ENCODE measurements around the gene RPL39.

Gene RPL39

DNA sequence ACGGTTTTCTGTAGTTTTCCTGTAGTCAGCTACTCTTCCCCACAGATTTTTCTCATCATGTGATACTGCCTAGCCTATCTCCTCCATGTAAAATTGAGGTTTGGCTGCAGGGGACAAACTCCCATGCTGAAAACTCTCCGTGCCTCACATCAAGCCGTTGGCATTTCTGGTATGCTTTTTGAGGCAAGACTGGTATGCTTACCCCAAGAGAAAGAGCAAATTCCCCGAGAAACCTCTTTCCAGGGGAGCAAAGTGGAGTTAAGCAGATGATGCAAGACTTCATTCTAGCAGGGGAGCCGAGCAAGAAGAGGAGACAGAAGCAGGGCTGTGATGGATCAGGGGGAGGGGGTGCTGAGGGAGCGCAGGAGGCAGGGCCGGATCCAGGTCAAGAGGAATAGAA, 28.2 kb downstream of the RPL39 start:
- Histone ChIP-seq H3K4me3 (ENCODE audit: low read length) (no peak overlapping the region), H3K36me3 (ENCODE audit: control insufficient read depth, insufficient read depth, low read length) (no peaks in the 10 kb centered on the region), H3K27me3 (ENCODE audit: control insufficient read depth, insufficient read depth, low read length) (no peaks in the 10 kb centered on the region; the same call in 1 of the 2 replicates), H3K9me3 (ENCODE audit: control insufficient read depth, insufficient read depth, low read length) (no peaks in the 10 kb centered on the region), H3K4me1 (ENCODE audit: control insufficient read depth, insufficient read depth, low read length) (peaks cover 2% of the 10 kb centered on the region; the same call in 1 of the 2 replicates), H3K27ac (ENCODE audit: low read length) (no peak overlapping the region)
- no CpG with 5 or more reads among the region's 7 CpGs for WGBS (ENCODE audit: insufficient coverage, insufficient read length)
- DNase-seq (ENCODE audit: low read depth, low spot score), result no peak

DNA sequence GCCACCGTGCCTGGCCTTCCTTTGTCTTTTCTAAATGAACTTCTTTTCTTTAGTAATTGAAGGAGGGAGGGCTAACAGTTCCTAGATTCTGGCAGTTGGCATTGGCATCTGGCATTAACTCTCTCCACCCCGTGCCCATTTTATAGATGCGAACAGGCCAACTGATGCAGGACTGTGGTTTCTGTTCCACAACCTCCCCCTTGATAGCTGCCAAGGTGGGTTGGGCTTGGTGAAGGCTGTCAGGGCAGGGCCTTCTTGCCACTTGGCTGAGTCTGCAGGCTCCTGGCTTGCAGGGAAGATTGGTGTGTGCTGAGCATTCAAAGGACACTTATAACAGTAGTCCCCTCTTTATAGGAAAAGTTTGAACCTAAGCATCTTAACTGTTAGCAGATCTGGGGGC, 28.7 kb downstream of the RPL39 start:
- no peaks in the 10 kb centered on the region for H3K9me3 ChIP-seq (ENCODE audit: control insufficient read depth, insufficient read depth, low read length)
- no peak overlapping the region for H3K4me3 ChIP-seq (ENCODE audit: low read length)
- H3K36me3 ChIP-seq (ENCODE audit: control insufficient read depth, insufficient read depth, low read length), result no peaks in the 10 kb centered on the region
- DNase-seq (ENCODE audit: low read depth, low spot score), result no peak
- peaks cover 2% of the 10 kb centered on the region; the same call in 1 of the 2 replicates for H3K4me1 ChIP-seq (ENCODE audit: control insufficient read depth, insufficient read depth, low read length)
- H3K27me3 ChIP-seq (ENCODE audit: control insufficient read depth, insufficient read depth, low read length), result no peaks in the 10 kb centered on the region; the same call in 1 of the 2 replicates
- whole genome bisulfite sequencing (ENCODE audit: insufficient coverage, insufficient read length), result no CpG with 5 or more reads among the region's 3 CpGs
- no peak overlapping the region for H3K27ac ChIP-seq (ENCODE audit: low read length)

DNA sequence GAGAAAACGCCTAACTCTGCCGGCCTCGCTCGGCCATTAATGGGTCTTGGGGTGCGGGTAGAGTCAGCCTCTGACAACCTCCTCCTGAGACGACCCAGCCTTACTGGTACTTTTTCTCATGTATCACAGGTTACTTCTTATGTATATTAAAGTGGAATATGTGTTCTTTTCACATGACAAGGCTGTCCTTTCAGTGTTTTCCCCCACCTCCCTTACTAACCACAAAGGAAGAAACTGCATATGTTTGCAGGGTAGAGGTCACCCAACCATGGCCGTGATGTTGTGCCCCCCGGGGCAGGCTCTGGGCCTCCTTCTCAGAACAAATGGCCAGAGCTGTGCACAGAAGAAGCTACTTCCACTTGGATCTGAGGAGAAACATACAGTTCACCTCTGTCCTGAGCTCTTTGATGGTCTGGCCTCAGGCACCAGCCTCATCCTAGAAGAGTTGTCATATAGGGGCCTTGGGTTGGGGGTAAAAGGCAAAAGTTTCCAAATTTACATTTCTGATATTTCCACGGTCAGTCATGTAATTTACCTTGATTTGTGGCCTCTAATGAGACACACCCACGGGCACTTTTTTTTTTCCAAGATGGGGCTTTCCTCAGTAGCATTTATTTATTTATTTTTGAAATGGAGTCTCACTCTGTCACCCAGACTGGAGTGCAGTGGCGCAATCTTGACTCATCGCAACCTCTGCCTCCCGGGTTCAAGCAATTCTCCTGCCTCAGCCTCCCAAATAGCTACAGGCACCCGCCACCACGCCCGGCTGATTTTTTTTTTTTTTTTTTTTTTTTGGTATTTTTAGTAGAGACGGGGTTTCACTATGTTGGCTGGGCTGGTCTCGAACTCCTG, 31.2 kb downstream of the RPL39 start:
- Histone ChIP-seq H3K27me3 (ENCODE audit: control insufficient read depth, insufficient read depth, low read length) (no peaks in the 10 kb centered on the region; the same call in 1 of the 2 replicates), H3K4me3 (ENCODE audit: low read length) (no peak overlapping the region), H3K9me3 (ENCODE audit: control insufficient read depth, insufficient read depth, low read length) (no peaks in the 10 kb centered on the region), H3K27ac (ENCODE audit: low read length) (no peak overlapping the region), H3K4me1 (ENCODE audit: control insufficient read depth, insufficient read depth, low read length) (peaks cover 4% of the 10 kb centered on the region; the same call in 1 of the 2 replicates), H3K36me3 (ENCODE audit: control insufficient read depth, insufficient read depth, low read length) (no peaks in the 10 kb centered on the region)
- no CpG with 5 or more reads among the region's 18 CpGs for WGBS (ENCODE audit: insufficient coverage, insufficient read length)
- no peak for DNase-seq (ENCODE audit: low read depth, low spot score)

DNA sequence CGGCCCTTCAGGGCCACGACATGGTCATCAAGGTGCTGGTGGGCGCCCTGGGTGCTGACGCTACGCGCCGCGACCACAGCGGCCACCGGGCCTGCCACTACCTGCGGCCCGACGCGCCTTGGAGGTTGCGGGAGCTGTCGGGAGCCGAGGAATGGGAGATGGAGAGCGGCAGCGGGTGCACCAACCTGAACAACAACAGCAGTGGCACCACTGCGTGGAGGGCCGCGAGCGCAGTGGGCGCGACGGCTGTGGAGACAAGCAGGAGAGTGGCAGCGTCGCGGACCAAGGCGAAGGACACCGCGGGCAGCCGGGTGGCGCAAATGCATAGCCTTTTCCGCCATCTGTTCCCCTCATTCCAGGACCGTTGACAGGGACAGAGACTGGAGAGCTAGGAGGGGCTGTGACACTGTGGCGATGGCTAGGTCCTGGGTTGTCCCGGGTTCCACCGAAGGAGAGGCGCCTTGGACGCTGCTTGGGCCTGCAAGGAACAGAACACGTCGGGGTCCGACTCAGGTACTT, 32.1 kb downstream of the RPL39 start:
- no peaks in the 10 kb centered on the region for H3K9me3 ChIP-seq (ENCODE audit: control insufficient read depth, insufficient read depth, low read length)
- WGBS (ENCODE audit: insufficient coverage, insufficient read length), result no CpG with 5 or more reads among the region's 44 CpGs
- peak overlapping the region; percentile 55; the same call in 1 of the 2 replicates for H3K4me3 ChIP-seq (ENCODE audit: low read length)

DNA sequence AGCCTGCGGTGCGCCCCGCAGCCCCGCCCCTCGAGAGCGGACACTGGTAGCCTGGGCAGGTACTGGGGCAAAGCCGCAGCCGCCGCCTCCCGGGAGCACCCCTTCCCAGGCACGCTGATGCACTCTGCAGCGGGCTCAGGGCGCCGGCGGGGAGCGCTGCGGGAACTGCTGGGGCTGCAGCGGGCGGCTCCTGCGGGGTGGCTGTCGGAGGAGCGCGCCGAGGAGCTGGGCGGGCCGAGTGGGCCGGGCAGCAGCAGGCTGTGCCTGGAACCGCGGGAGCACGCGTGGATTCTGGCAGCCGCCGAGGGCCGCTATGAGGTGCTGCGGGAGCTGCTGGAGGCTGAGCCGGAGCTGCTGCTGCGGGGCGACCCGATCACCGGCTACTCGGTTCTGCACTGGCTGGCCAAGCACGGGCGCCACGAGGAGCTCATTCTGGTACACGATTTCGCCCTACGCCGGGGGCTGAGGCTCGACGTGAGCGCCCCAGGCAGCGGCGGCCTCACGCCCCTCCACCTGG, 32.6 kb downstream of the RPL39 start:
- no peak for DNase-seq (ENCODE audit: low read depth, low spot score)
- Histone ChIP-seq H3K4me1 (ENCODE audit: control insufficient read depth, insufficient read depth, low read length) (peaks cover 4% of the 10 kb centered on the region; the same call in 1 of the 2 replicates), H3K27me3 (ENCODE audit: control insufficient read depth, insufficient read depth, low read length) (no peaks in the 10 kb centered on the region; the same call in 1 of the 2 replicates), H3K9me3 (ENCODE audit: control insufficient read depth, insufficient read depth, low read length) (no peaks in the 10 kb centered on the region), H3K4me3 (ENCODE audit: low read length) (peak overlapping the region; percentile 55; the same call in 1 of the 2 replicates), H3K27ac (ENCODE audit: low read length) (no peak overlapping the region), H3K36me3 (ENCODE audit: control insufficient read depth, insufficient read depth, low read length) (no peaks in the 10 kb centered on the region)
- no CpG with 5 or more reads among the region's 54 CpGs for WGBS (ENCODE audit: insufficient coverage, insufficient read length)

More for the DNA sequence above, 32.1 kb downstream of the RPL39 start:
- Histone ChIP-seq H3K27ac (ENCODE audit: low read length) (no peak overlapping the region), H3K27me3 (ENCODE audit: control insufficient read depth, insufficient read depth, low read length) (no peaks in the 10 kb centered on the region; the same call in 1 of the 2 replicates), H3K4me1 (ENCODE audit: control insufficient read depth, insufficient read depth, low read length) (peaks cover 4% of the 10 kb centered on the region; the same call in 1 of the 2 replicates), H3K36me3 (ENCODE audit: control insufficient read depth, insufficient read depth, low read length) (no peaks in the 10 kb centered on the region)
- DNase-seq (ENCODE audit: low read depth, low spot score), result no peak

DNA sequence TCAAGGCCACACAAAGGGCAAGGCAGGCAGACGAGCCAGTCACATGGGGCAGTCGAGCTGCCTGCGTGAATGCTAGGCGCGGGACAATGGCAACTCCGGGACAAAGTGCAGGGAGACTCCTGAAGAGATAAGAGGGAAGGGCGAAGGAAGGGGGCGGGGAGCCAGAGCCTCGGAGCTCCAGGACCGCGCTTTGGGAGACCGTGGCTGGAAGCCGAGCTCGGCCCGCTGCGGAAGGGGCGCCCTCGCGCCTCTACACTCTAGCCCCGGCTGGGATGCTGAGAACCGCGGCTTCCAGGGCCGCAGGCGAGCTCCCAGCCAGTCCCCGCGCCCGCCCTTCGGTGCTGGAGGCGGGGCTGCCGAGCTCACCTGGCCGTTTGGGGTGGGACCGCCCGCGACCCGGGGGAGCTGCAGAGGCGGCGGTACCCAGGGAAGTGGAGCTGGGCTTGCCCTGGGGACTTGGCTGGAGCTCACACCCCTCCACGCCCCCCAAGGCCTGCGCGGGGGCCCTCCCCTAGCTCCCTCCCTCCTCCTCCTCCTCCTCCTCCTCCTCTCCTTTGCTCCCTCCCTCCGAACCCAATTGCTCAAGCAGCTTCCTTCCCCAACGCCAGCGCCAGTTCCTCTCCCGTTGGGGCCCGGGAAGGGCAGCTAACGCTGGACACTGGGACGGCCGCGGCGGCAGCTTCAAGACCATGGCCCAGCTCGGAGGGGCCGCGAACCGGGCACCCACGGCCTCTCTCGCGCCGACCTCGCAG, 33.3 kb downstream of the RPL39 start, which contains the start of gene SOWAHD:
Gene SOWAHD (plus strand): TSS at position 610 of the 752 bp plus-strand sequence. CDS start 80 bp downstream, at position 690.
- H3K4me3 ChIP-seq (ENCODE audit: low read length), result peak within 1 kb of the TSS; percentile 55; the same call in 1 of the 2 replicates
- H3K9me3 ChIP-seq (ENCODE audit: control insufficient read depth, insufficient read depth, low read length), result no peaks in the 10 kb centered on the region
- WGBS (ENCODE audit: insufficient coverage, insufficient read length), result no CpG with 5 or more reads among the region's 59 CpGs
- H3K27ac ChIP-seq (ENCODE audit: low read length), result no peak within 1 kb of the TSS
- H3K4me1 ChIP-seq (ENCODE audit: control insufficient read depth, insufficient read depth, low read length), result peaks cover 4% of the 10 kb centered on the region; the same call in 1 of the 2 replicates
- no peak for DNase-seq (ENCODE audit: low read depth, low spot score)
- no peaks in the 10 kb centered on the region; the same call in 1 of the 2 replicates for H3K27me3 ChIP-seq (ENCODE audit: control insufficient read depth, insufficient read depth, low read length)
- no peaks in the 10 kb centered on the region for H3K36me3 ChIP-seq (ENCODE audit: control insufficient read depth, insufficient read depth, low read length)

DNA sequence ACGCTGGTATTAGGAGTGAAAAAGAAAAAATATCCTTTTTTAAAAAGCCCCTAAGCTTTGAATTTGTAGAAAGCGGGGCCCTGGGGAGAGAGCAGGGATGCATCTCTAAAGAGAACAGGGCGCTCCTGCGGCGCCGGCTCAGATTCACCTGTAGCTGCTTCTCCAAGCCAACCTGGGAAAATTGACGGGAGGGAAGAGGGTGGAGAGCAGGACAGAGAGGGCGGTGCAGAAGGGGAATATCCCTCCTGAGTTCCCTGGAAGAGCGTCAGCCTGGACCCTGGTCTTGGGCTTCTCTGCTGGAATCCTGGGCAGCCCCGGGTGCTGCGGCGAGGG, 33.8 kb downstream of the RPL39 start:
- Histone ChIP-seq H3K9me3 (ENCODE audit: control insufficient read depth, insufficient read depth, low read length) (no peaks in the 10 kb centered on the region), H3K27me3 (ENCODE audit: control insufficient read depth, insufficient read depth, low read length) (no peaks in the 10 kb centered on the region; the same call in 1 of the 2 replicates), H3K27ac (ENCODE audit: low read length) (no peak overlapping the region), H3K4me1 (ENCODE audit: control insufficient read depth, insufficient read depth, low read length) (peaks cover 4% of the 10 kb centered on the region; the same call in 1 of the 2 replicates), H3K4me3 (ENCODE audit: low read length) (peak overlapping the region; percentile 55; the same call in 1 of the 2 replicates), H3K36me3 (ENCODE audit: control insufficient read depth, insufficient read depth, low read length) (no peaks in the 10 kb centered on the region)
- no peak for DNase-seq (ENCODE audit: low read depth, low spot score)
- WGBS (ENCODE audit: insufficient coverage, insufficient read length), result no CpG with 5 or more reads among the region's 12 CpGs

DNA sequence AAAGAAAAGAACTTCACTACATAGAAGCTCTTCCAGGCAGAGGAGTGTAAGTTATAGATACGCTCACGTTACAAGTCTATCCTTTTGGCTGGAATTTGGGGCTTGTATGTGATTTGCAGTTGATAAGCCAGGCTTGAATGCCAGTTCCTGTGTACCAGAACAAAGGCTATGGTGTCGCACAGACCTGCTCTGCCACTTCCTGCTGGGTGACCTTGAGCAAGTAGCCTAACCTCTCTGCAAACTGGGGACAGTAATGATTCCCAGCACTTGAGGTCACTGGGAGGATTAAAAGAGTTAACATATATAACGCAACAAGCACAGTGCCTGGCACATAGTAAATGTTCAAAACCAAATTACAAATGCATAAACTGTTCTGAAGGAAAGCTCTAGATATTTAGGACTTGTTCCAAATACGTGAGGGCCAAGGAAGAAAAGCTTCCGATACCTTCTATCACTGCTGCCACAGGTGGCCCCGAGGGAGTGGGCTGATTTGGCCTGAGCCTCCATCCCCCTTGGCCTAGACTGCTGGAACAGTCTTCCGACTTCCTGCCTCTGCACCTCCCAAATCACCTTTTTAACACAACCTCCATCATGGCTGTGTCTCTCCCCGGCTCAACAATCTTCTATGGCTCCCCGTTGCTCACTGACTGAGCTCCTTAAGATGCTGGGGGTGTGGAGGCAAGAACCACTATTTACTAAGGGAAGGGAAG, 34.3 kb downstream of the RPL39 start:
- H3K4me3 ChIP-seq (ENCODE audit: low read length), result no peak overlapping the region
- no peaks in the 10 kb centered on the region for H3K9me3 ChIP-seq (ENCODE audit: control insufficient read depth, insufficient read depth, low read length)
- H3K27me3 ChIP-seq (ENCODE audit: control insufficient read depth, insufficient read depth, low read length), result no peaks in the 10 kb centered on the region; the same call in 1 of the 2 replicates
- DNase-seq (ENCODE audit: low read depth, low spot score), result no peak
- peaks cover 4% of the 10 kb centered on the region; the same call in 1 of the 2 replicates for H3K4me1 ChIP-seq (ENCODE audit: control insufficient read depth, insufficient read depth, low read length)
- H3K36me3 ChIP-seq (ENCODE audit: control insufficient read depth, insufficient read depth, low read length), result no peaks in the 10 kb centered on the region
- WGBS (ENCODE audit: insufficient coverage, insufficient read length), result no CpG with 5 or more reads among the region's 10 CpGs
- H3K27ac ChIP-seq (ENCODE audit: low read length), result no peak overlapping the region

DNA sequence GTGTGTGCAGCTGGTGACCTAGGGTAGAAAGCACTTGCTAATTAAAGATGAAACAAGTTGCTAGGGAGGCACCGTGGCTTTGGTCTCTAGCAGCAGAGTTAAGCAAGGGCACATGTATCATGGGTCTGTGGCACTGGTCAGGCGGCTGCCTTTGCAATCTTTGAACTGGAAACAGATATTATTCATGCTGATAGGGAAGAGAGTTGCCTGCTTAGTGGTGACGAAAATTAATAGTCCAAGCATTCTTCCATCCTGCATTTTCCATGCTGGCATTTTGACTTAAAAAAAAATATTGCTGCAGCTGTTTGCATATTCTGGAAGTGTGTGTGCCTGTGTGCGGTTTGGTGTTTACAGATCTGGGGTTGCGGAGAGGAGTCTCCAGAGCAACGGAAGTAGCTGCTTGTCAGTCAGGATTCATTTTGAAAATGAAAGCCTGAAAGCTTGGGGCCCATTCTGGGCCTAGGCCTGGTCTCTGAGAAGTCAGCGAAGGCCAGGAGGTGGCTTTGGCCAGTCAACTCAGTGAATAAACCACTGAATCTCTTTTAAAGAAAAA, 35.4 kb downstream of the RPL39 start:
- WGBS (ENCODE audit: insufficient coverage, insufficient read length), result no CpG with 5 or more reads among the region's 7 CpGs
- DNase-seq (ENCODE audit: low read depth, low spot score), result no peak
- Histone ChIP-seq H3K4me1 (ENCODE audit: control insufficient read depth, insufficient read depth, low read length) (peaks cover 4% of the 10 kb centered on the region; the same call in 1 of the 2 replicates), H3K36me3 (ENCODE audit: control insufficient read depth, insufficient read depth, low read length) (no peaks in the 10 kb centered on the region), H3K27ac (ENCODE audit: low read length) (no peak overlapping the region), H3K4me3 (ENCODE audit: low read length) (no peak overlapping the region), H3K9me3 (ENCODE audit: control insufficient read depth, insufficient read depth, low read length) (no peaks in the 10 kb centered on the region), H3K27me3 (ENCODE audit: control insufficient read depth, insufficient read depth, low read length) (no peaks in the 10 kb centered on the region; the same call in 1 of the 2 replicates)
